Psoas muscle (tissue), 8 donors: ENCODE data around the gene PGM1. TPM values are rescaled to one million over a fixed set of nuclear protein-coding genes. Genes with fewer than 3 reads are reported as not detected.

Source experiments
- ATAC-seq, 4 donors: fragments of 200-7000 bp; cut with Tn5 transposase; one replicate each; pipeline ENCODE4 v1.9.1; 2020; ENCODE audit warnings: moderate library complexity in 3 of 4, mild to moderate bottlenecking in 2 of 4
- DNase-seq, 2 donors: peaks; one replicate each; pipeline ENCODE4 v3.0.0-alpha.2; 2020
- H3K27ac ChIP-seq: fragments of 200-600 bp; one replicate; pipeline ENCODE4 v1.8.0; 2022
- H3K27me3 ChIP-seq, 3 donors: fragments of 200-600 bp in 1 of 3; one replicate each; pipeline versions ENCODE4 v1.6.1 to v1.8.0; 2013 to 2022; ENCODE audit warnings: low read length in 2 of 3, mild to moderate bottlenecking in 2 of 3, moderate library complexity in 1 of 3; ENCODE audit not compliant: insufficient read depth in 3 of 3
- H3K36me3 ChIP-seq, 2 donors: fragments of 200-600 bp in 1 of 2; one replicate each; pipeline versions ENCODE4 v1.6.1 to v1.8.0; 2013 to 2022; ENCODE audit warnings: low read depth in 1 of 2, mild to moderate bottlenecking in 1 of 2, moderate library complexity in 1 of 2; ENCODE audit not compliant: insufficient read depth in 1 of 2
- H3K4me1 ChIP-seq: fragments of 200-600 bp; one replicate; pipeline ENCODE4 v1.8.0; 2022
- H3K4me3 ChIP-seq: fragments of 200-600 bp; one replicate; pipeline ENCODE4 v1.8.0; 2022; ENCODE audit warnings: mild to moderate bottlenecking
- H3K9me3 ChIP-seq: fragments of 200-600 bp; one replicate; pipeline ENCODE4 v1.8.0; 2022
- CTCF ChIP-seq: fragments of 200-600 bp; IDR thresholded peaks from one replicate; pipeline ENCODE4 v1.8.0; 2022; ENCODE audit warnings: antibody characterized with exemption
- WGBS, 3 donors: extraction: QIAGEN DNeasy Blood & Tissue Kit; methylation state at CpG; one replicate each; pipeline versions ENCODE4 v1.1.6 to v1.1.7; 2013; 5-methylcytosine and 5-hydroxymethylcytosine counted together
- intact Hi-C, 2 donors: fragments of 100-400 bp; cut with DNase I; formaldehyde crosslinking; loops; one replicate each; pipeline versions ENCODE4 v1.11.0 to v1.14.2; 2022
- polyA plus RNA-seq, 3 donors: library from polyadenylated mRNA; stranded (reverse); fragments of 200-250 nt; gene quantifications; one replicate each; pipeline ENCODE4 v1.2.3, GENCODE V29; 2013
- total RNA-seq, 4 donors: library from RNA; stranded (reverse); fragmentation: NEBNext Ultra II Directional in 2 of 4; extraction: Animal tissue kit (Norgen Biotek cat#: 25700) in 2 of 4; gene quantifications; one replicate each; pipeline versions ENCODE4 v1.2.1 to v1.2.4, GENCODE V29; 2021 to 2023
- donor health status: healthy with polysubstance abuse.
- donor health status: DM: no; HTN: no; CAD: no; lungs with moderate emphysema.
- donor health status: Bipolar disorder and iron deficiency.
- donor health status: healthy.
- donor health status: DM: yes; HTN: yes; CAD: no.
- donor health status: DM: no; HTN: no; CAD: no.
- donor health status: DM: no; HTN: no; CAD: no.
- donor health status: DM: yes; HTN: yes; CAD: no.

PGM1 gene
- total and polyA plus RNA-seq, 7 donors = 59.6 to 543 (median 364) TPM

DNA sequence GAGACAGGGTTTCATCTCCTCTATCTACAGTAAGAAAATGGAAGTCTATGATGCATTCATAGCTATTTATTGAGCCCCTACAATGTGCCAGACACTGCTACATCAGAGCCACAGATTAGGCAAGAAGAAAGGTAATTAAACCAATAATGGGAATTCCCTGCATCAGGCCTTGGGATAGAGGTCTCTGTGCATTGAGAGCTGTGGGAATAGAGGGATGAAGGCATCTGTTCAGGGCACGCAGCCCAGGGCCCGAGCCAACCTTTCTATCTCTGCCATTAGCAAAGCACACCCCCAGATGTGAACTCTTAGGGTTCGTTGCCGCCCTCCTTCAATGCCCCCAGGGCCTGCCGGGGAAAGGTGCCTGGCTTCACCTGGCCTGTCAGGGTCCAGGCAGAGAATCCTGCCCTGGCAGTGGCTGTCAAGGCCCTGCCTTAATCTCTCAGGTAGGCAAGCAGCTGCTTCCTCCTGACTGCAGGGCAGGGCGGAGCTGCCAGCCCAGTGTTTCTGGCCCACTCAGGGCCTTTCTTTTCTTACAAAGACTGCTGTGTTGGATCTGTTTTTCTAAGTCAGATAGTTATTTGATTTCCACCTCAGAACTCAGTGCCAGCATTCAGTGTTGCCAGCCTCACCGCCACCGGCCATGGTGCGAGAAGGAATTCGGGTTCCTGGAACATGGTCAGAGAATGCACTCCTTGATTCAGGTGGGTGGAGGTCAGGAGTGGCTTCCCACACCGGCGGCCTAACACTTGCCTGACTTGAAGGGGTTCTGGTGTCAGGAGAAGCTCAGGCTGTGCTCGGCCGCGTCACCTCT lies 76.1 kb downstream of the PGM1 start:
- Histone ChIP-seq H3K27ac (no peak overlapping the region), H3K36me3 (no peaks in the 10 kb centered on the region), H3K4me1 (no peaks in the 10 kb centered on the region), H3K27me3 (no peaks in the 10 kb centered on the region), H3K9me3 (no peaks in the 10 kb centered on the region), H3K4me3 (no peak overlapping the region)
- intact Hi-C loops = no loop called here
- DNase-seq = no peak
- TF ChIP-seq CTCF = no peak
- ATAC-seq = no peak
- 76 to 84% (median 80%) methylated on average over 15 of the region's 15 CpGs for whole genome bisulfite sequencing, 3 donors

GRCh38 chr1:63670164-63670563 lies 77.0 kb downstream of the PGM1 start:
- Histone ChIP-seq H3K36me3 (no peaks in the 10 kb centered on the region), H3K9me3 (no peaks in the 10 kb centered on the region), H3K27ac (no peak overlapping the region), H3K4me1 (no peaks in the 10 kb centered on the region), H3K4me3 (no peak overlapping the region), H3K27me3 (no peaks in the 10 kb centered on the region)
- no peak for DNase-seq
- no peak for TF ChIP-seq CTCF
- intact Hi-C loops = no loop called here
- WGBS, 3 donors = 77 to 87% (median 86%) methylated on average over 5 of the region's 5 CpGs
- ATAC-seq = no peak

DNA sequence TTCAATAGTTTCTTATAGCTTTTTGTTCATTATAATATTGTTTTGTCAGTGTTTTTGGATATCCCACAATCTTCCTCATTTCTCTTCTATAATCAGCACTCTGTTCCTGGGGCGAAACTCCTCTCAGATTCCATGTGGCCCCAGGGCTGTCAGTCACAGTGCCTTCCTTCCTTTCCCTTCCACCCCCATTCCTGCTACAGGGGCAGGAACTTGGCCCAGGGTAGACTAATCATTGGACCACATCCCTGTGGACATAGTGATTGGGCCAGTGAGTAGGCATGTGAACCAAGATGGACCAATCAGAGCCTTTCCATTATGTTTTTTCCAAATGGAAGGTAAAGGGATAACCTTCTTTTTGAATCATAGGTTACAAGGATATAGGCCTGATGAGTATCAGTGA lies 78.3 kb downstream of the PGM1 start:
- no peaks in the 10 kb centered on the region for H3K9me3 ChIP-seq
- no peak for DNase-seq
- no peak for ATAC-seq
- no peak for TF ChIP-seq CTCF
- H3K4me1 ChIP-seq = no peaks in the 10 kb centered on the region
- H3K27ac ChIP-seq = no peak overlapping the region
- H3K36me3 ChIP-seq = no peaks in the 10 kb centered on the region
- no peaks in the 10 kb centered on the region for H3K27me3 ChIP-seq
- 96 to 100% (median 97%) methylated on average over 1 of the region's 1 CpG for WGBS, 3 donors
- intact Hi-C loops = no loop called here
- no peak overlapping the region for H3K4me3 ChIP-seq

- WGBS, 3 donors = 41 to 57% (median 44%) methylated on average over 9 of the region's 9 CpGs
- Histone ChIP-seq H3K36me3 (no peaks in the 10 kb centered on the region), H3K4me3 (no peak overlapping the region), H3K9me3 (no peaks in the 10 kb centered on the region), H3K27me3 (no peaks in the 10 kb centered on the region), H3K4me1 (no peaks in the 10 kb centered on the region), H3K27ac (no peak overlapping the region)
- DNase-seq = peak; percentile 58 to 74
- ATAC-seq = peak; percentile 86 to 93 (median 90)
- intact Hi-C loops = no loop called here
- TF ChIP-seq CTCF = peak; percentile 51
These were observed 81.1 kb downstream of the PGM1 start for GRCh38 chr1:63674238-63674864.
